Cerebellar cortex (tissue), 1 donor: ENCODE measurements around the gene CAGE1.
"Not testable (repeated sequence)": the region's sequence is repeated elsewhere in the genome, so short reads cannot be mapped to it uniquely, and the experiment has no call there.

Experiments used
- DNase-seq: peaks from one replicate; pipeline ENCODE4 v3.0.0-alpha.2; 2015; ENCODE audit warnings: low spot score

Gene CAGE1

GRCh38 chr6:7409740-7410139 lies 20.2 kb upstream of the CAGE1 start:
- no peak for DNase-seq

GRCh38 chr6:7406743-7407142 lies 17.2 kb upstream of the CAGE1 start:
- no peak for DNase-seq

GRCh38 chr6:7404546-7404945 lies 15.0 kb upstream of the CAGE1 start:
- DNase-seq, result no peak

GRCh38 chr6:7402716-7403115 lies 13.2 kb upstream of the CAGE1 start:
- no peak for DNase-seq

GRCh38 chr6:7401075-7401474 lies 11.5 kb upstream of the CAGE1 start:
- no peak for DNase-seq

GRCh38 chr6:7392402-7392801 lies 2.9 kb upstream of the CAGE1 start:
- DNase-seq, result no peak

- no peak for DNase-seq
Measured at GRCh38 chr6:7391151-7391550, 1.6 kb upstream of the CAGE1 start.

GRCh38 chr6:7390226-7390878 lies 810 bp upstream of the CAGE1 start:
- no peak for DNase-seq

GRCh38 chr6:7389162-7389450 lies 436 bp downstream of the CAGE1 start:
- DNase-seq, result no peak

GRCh38 chr6:7381092-7381491 lies 8.4 kb downstream of the CAGE1 start:
- DNase-seq, result no peak

GRCh38 chr6:7378740-7379139 lies 10.8 kb downstream of the CAGE1 start:
- no peak for DNase-seq

GRCh38 chr6:7377961-7378360 lies 11.6 kb downstream of the CAGE1 start:
- DNase-seq, result no peak

- no peak for DNase-seq
Measured at GRCh38 chr6:7373739-7374138, 15.8 kb downstream of the CAGE1 start.

- DNase-seq, result no peak
Measured at GRCh38 chr6:7367408-7367807, 22.1 kb downstream of the CAGE1 start.

- not testable (repeated sequence) for DNase-seq
Measured at GRCh38 chr6:7351916-7352315, 37.6 kb downstream of the CAGE1 start.

- DNase-seq, result not testable (repeated sequence)
Measured at GRCh38 chr6:7350591-7350990, 39.0 kb downstream of the CAGE1 start.

- not testable (repeated sequence) for DNase-seq
Measured at GRCh38 chr6:7347551-7347997, 42.0 kb downstream of the CAGE1 start.

- DNase-seq, result not testable (repeated sequence)
Measured at GRCh38 chr6:7344773-7345450, 44.6 kb downstream of the CAGE1 start.

GRCh38 chr6:7343546-7344475 lies 45.7 kb downstream of the CAGE1 start:
- no peak for DNase-seq

- no peak for DNase-seq
Measured at GRCh38 chr6:7341989-7342742, 47.4 kb downstream of the CAGE1 start.

GRCh38 chr6:7341271-7341670 lies 48.3 kb downstream of the CAGE1 start:
- DNase-seq, result no peak
